Melanocyte of skin (primary cell): ENCODE results near the gene CIRBP. TPM values are rescaled to one million over a fixed set of nuclear protein-coding genes. Genes with fewer than 3 reads are reported as not detected.

ENCODE experiments used
- total RNA-seq, 2 donors: library from RNA; depleted of rRNA; stranded (reverse); fragments of >200 nt; gene quantifications; 2 replicates each; pipeline ENCODE4 v1.2.3, GENCODE V29; 2012

Gene CIRBP
- total RNA-seq: 100 to 1,000 TPM in 1 of 2 donors, 10 to 100 TPM in 1; 67.3 to 137 TPM

GRCh38 chr19:1269065-1269477, at the start of gene CIRBP:
Gene CIRBP, plus strand, starts transcription at chr19:1269332. Its CDS starts 1,602 bp downstream, at chr19:1270934.

GRCh38 chr19:1237754-1238368, 31.3 kb upstream of the CIRBP start, which contains the start of gene CBARP:
Gene CBARP, minus strand, starts transcription at chr19:1238005. Its CDS starts 1,905 bp downstream, at chr19:1236100.

GRCh38 chr19:1241417-1242095, 27.6 kb upstream of the CIRBP start, which contains the start of gene ATP5F1D:
Gene ATP5F1D, plus strand, starts transcription at chr19:1241751. Its CDS starts 100 bp downstream, at chr19:1241851.

GRCh38 chr19:1248139-1248785, 20.9 kb upstream of the CIRBP start, which contains the start of gene MIDN:
Gene MIDN, plus strand, starts transcription at chr19:1248583. Its CDS starts 1,714 bp downstream, at chr19:1250297.

GRCh38 chr19:1275260-1275975, 6.3 kb downstream of the CIRBP start, which contains the start of gene FAM174C:
Gene FAM174C, plus strand, starts transcription at chr19:1275530. Its CDS starts 20 bp downstream, at chr19:1275550.

GRCh38 chr19:1285737-1286360, 16.7 kb downstream of the CIRBP start, which contains the start of gene EFNA2:
Gene EFNA2, plus strand, starts transcription at chr19:1285873. Its CDS starts 296 bp downstream, at chr19:1286169.

Other genes starting within 250 kb of the CIRBP start
- 100 to 1,000 TPM; 109 to 124 TPM for gene TMEM259, start 248.2 kb upstream of the CIRBP start, total RNA-seq
- not detected for gene RNU6-2, start 247.8 kb upstream of the CIRBP start, total RNA-seq
- 10 to 100 TPM; 22.0 to 48.6 TPM for gene CNN2, start 242.7 kb upstream of the CIRBP start, total RNA-seq
- gene ABCA7, start 229.2 kb upstream of the CIRBP start, total RNA-seq: 10 to 100 TPM in 1 of 2 donors, 1 to 10 TPM in 1; 9.0 to 14.8 TPM
- 1 to 10 TPM in 1 of 2 donors, under 1 TPM in 1; 0.69 to 4.0 TPM for gene ARHGAP45, start 202.2 kb upstream of the CIRBP start, total RNA-seq
- 100 to 1,000 TPM in 1 of 2 donors, 10 to 100 TPM in 1; 69.2 to 110 TPM for gene POLR2E, start 174.0 kb upstream of the CIRBP start, total RNA-seq
- gene GPX4, start 165.3 kb upstream of the CIRBP start, total RNA-seq: 100 to 1,000 TPM; 109 to 195 TPM
- gene SBNO2, start 95.1 kb upstream of the CIRBP start, total RNA-seq: 10 to 100 TPM; 63.7 to 63.9 TPM
- gene STK11, start 63.6 kb upstream of the CIRBP start, total RNA-seq: 10 to 100 TPM; 50.9 to 58.9 TPM
- 1 to 10 TPM; 2.4 to 3.3 TPM for gene CBARP, start 31.3 kb upstream of the CIRBP start, total RNA-seq
- gene ATP5F1D, start 27.6 kb upstream of the CIRBP start, total RNA-seq: 10 to 100 TPM; 19.6 to 31.0 TPM
- gene MIDN, start 20.7 kb upstream of the CIRBP start, total RNA-seq: 10 to 100 TPM in 1 of 2 donors, 1 to 10 TPM in 1; 9.3 to 12.3 TPM
- 10 to 100 TPM; 47.8 to 63.6 TPM for gene FAM174C, start 6.2 kb downstream of the CIRBP start, total RNA-seq
- not detected for gene EFNA2, start 16.5 kb downstream of the CIRBP start, total RNA-seq
- gene NDUFS7, start 114.6 kb downstream of the CIRBP start, total RNA-seq: 10 to 100 TPM; 87.2 to 89.5 TPM
- 10 to 100 TPM; 19.3 to 20.6 TPM for gene GAMT, start 132.2 kb downstream of the CIRBP start, total RNA-seq
- 10 to 100 TPM; 41.6 to 61.6 TPM for gene DAZAP1, start 138.3 kb downstream of the CIRBP start, total RNA-seq
- 100 to 1,000 TPM; 480 to 582 TPM for gene RPS15, start 169.1 kb downstream of the CIRBP start, total RNA-seq
- under 1 TPM; under 0.01 TPM for gene APC2, start 180.8 kb downstream of the CIRBP start, total RNA-seq
- gene C19orf25, start 209.9 kb downstream of the CIRBP start, total RNA-seq: 10 to 100 TPM; 20.0 to 26.6 TPM
- 1 to 10 TPM in 1 of 2 donors, under 1 TPM in 1; 0.67 to 2.4 TPM for gene PCSK4, start 221.0 kb downstream of the CIRBP start, total RNA-seq
- gene REEP6, start 221.8 kb downstream of the CIRBP start, total RNA-seq: 1 to 10 TPM; 3.0 to 3.1 TPM
- gene ADAMTSL5, start 243.7 kb downstream of the CIRBP start, total RNA-seq: 1 to 10 TPM; 1.7 to 2.4 TPM